Pancreas (tissue), 10 donors: Measurements from ENCODE around the gene GUCY1A1. TPM values are rescaled to one million over a fixed set of nuclear protein-coding genes. Genes with fewer than 3 reads are reported as not detected.

Source experiments
- ATAC-seq, 4 donors: fragments of 200-7000 bp; cut with Tn5 transposase; one replicate each; pipeline versions ENCODE4 v1.8.0 to v1.9.1; 2020; ENCODE audit warnings: mild to moderate bottlenecking in 4 of 4, moderate library complexity in 4 of 4
- DNase-seq, 6 donors: peaks; one replicate each; pipeline ENCODE4 v3.0.0-alpha.2; 2020
- FAIRE-seq: peaks from 2 replicates; lab custom pipeline; 2012; peaks lifted over from hg19 to GRCh38; lab: Jason Lieb, UNC
- H3K27ac ChIP-seq, 4 donors: fragments of 200-600 bp; sonication (generic); 1 replicate in 3 of 4; 2 replicates in 1 of 4; pipeline versions ENCODE4 v1.5.0 to v1.8.0; 2020
- H3K27me3 ChIP-seq, 4 donors: fragments of 200-600 bp; one replicate each; pipeline ENCODE4 v1.8.0; 2021
- H3K36me3 ChIP-seq, 3 donors: fragments of 200-600 bp; sonication (generic) in 1 of 3; one replicate each; pipeline versions ENCODE4 v1.5.0 to v1.8.0; 2020 to 2021
- H3K4me1 ChIP-seq, 3 donors: fragments of 200-600 bp; one replicate each; pipeline ENCODE4 v1.8.0; 2021
- H3K4me3 ChIP-seq, 4 donors: fragments of 200-600 bp; sonication (generic) in 2 of 4; one replicate each; pipeline versions ENCODE4 v1.5.0 to v1.8.0; 2020 to 2021
- H3K9me3 ChIP-seq, 4 donors: fragments of 200-600 bp; one replicate each; pipeline ENCODE4 v1.8.0; 2021
- CTCF ChIP-seq, 4 donors: fragments of 200-600 bp; sonication (generic) in 3 of 4; IDR thresholded peaks; one replicate each; pipeline versions ENCODE4 v1.5.0 to v1.8.0; 2021; ENCODE audit warnings: antibody characterized with exemption in 4 of 4
- WGBS, 2 donors: extraction: QIAGEN DNeasy Blood & Tissue Kit; methylation state at CpG; one replicate each; pipeline ENCODE4 v1.1.7; 2013; 5-methylcytosine and 5-hydroxymethylcytosine counted together
- intact Hi-C, 3 donors: fragments of 100-400 bp; cut with DNase I; formaldehyde crosslinking; loops; one replicate each; pipeline versions ENCODE4 v1.11.1 to v1.14.2; 2022
- polyA plus RNA-seq, 2 donors: library from polyadenylated mRNA; stranded (reverse); fragments of 200-250 nt; gene quantifications; one replicate each; pipeline ENCODE4 v1.2.3, GENCODE V29; 2013
- total RNA-seq, 6 donors: library from RNA; stranded (reverse); fragmentation: NEBNext Ultra II Directional in 4 of 6; extraction: Animal tissue kit (Norgen Biotek cat#: 25700) in 4 of 6; gene quantifications; one replicate each; pipeline versions ENCODE4 v1.2.1 to v1.2.4, GENCODE V29; 2021 to 2023
- donor health status: healthy with polysubstance abuse.
- donor health status: DM: no; HTN: no; CAD: no; lungs with moderate emphysema.
- donor health status: DM: no; HTN: no; CAD: no.
- donor health status: control.
- donor health status: control.
- donor health status: Bipolar disorder and iron deficiency.
- donor health status: DM: yes; HTN: yes; CAD: no.
- donor health status: DM: no; HTN: no; CAD: no.
- donor health status: DM: no; HTN: no; CAD: no.
- donor health status: DM: yes; HTN: yes; CAD: no.

GUCY1A1 gene
- total and polyA plus RNA-seq, 8 donors: 4.2 to 26.4 (median 11.2) TPM

DNA sequence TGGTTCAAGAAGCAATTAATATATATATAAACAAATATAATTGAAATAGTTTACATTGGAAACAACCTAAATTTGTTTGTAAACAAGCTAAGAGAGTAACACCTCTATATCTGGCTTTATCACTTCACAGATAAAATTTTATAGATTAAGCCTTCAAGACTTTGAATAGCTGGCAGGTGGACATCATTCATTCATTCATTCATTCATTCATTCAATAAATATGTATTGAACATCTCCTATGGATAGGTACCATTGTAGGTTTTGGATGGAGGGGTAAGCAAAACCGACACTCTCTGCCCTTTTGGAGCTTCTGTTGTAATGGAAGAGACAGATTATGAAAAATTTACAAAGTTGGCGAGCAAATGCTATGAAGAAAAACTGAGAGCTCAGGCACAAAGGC, 35.2 kb downstream of the GUCY1A1 start:
- no peaks in the 10 kb centered on the region for H3K36me3 ChIP-seq
- no peak overlapping the region for H3K4me3 ChIP-seq
- H3K27me3 ChIP-seq: no peaks in the 10 kb centered on the region
- ATAC-seq: no peak
- TF ChIP-seq CTCF (IDR thresholded peaks at IDR 0.05): no peak
- WGBS, 2 donors: 87 to 96% methylated on average over 2 of the region's 2 CpGs
- no peak overlapping the region for H3K27ac ChIP-seq
- no peaks in the 10 kb centered on the region for H3K9me3 ChIP-seq
- no peak for DNase-seq
- intact Hi-C loops: no loop called here
- peaks cover 6 to 27% (median 16%) of the 10 kb centered on the region in 3 donors for H3K4me1 ChIP-seq
- FAIRE-seq: no peak

- FAIRE-seq: no peak
- H3K4me3 ChIP-seq: no peak overlapping the region
- ATAC-seq: peak in 3 of 4 donors; percentile 46 to 81 (median 69)
- no peaks in the 10 kb centered on the region for H3K36me3 ChIP-seq
- 76 to 79% methylated on average over 5 of the region's 5 CpGs for WGBS, 2 donors
- no peak for DNase-seq
- peak overlapping the region in 2 of 4 donors; percentile 2 to 42 for H3K27ac ChIP-seq
- H3K4me1 ChIP-seq: peaks cover 6 to 29% (median 16%) of the 10 kb centered on the region in 3 donors
- no peak for TF ChIP-seq CTCF (IDR thresholded peaks at IDR 0.05)
- intact Hi-C loops: no loop called here
- no peaks in the 10 kb centered on the region for H3K27me3 ChIP-seq
- H3K9me3 ChIP-seq: no peaks in the 10 kb centered on the region
Observed at GRCh38 chr4:155703486-155704247, 37.0 kb downstream of the GUCY1A1 start.

GRCh38 chr4:155704841-155705404, 38.3 kb downstream of the GUCY1A1 start:
- Histone ChIP-seq H3K36me3 (no peaks in the 10 kb centered on the region), H3K27ac (peak overlapping the region in 2 of 4 donors; percentile 45 to 66), H3K4me3 (no peak overlapping the region), H3K4me1 (peaks cover 6 to 29% (median 16%) of the 10 kb centered on the region in 3 donors), H3K27me3 (no peaks in the 10 kb centered on the region), H3K9me3 (no peaks in the 10 kb centered on the region)
- no peak for TF ChIP-seq CTCF (IDR thresholded peaks at IDR 0.05)
- intact Hi-C loops: no loop called here
- FAIRE-seq (no peak), DNase-seq (no peak), ATAC-seq (no peak)
- WGBS, 2 donors: 78 to 91% methylated on average over 12 of the region's 12 CpGs

DNA sequence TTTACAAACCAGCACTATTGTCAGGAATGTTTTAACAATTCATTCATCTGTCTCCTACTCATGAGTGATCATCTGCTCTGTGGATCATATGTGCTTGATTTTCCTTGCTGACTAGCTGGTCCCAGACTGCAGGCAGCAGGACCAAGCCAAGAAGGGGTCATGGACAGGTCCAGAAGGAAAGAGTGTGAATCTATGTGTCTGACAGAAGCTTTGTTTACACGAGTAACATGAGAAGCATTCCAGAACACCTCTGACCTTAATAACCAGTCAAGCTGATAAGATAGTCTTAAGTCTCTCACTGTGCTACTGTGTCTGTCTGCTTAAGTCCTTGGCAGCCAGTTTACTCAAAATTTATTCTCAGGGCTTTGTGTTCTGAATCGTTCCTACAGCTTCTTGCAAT, 39.0 kb downstream of the GUCY1A1 start:
- ATAC-seq: peak; percentile 37 to 91 (median 78)
- WGBS, 2 donors: 3 to 7% methylated on average over 2 of the region's 2 CpGs
- Histone ChIP-seq H3K4me3 (no peak overlapping the region), H3K27me3 (no peaks in the 10 kb centered on the region), H3K4me1 (peaks cover 6 to 29% (median 16%) of the 10 kb centered on the region in 3 donors), H3K36me3 (no peaks in the 10 kb centered on the region), H3K27ac (peak overlapping the region in 2 of 4 donors; percentile 45 to 66), H3K9me3 (no peaks in the 10 kb centered on the region)
- no peak for FAIRE-seq
- intact Hi-C loops: no loop called here
- no peak for TF ChIP-seq CTCF (IDR thresholded peaks at IDR 0.05)
- DNase-seq: peak in 1 of 6 donors; percentile 46

GRCh38 chr4:155706147-155706546, 39.5 kb downstream of the GUCY1A1 start:
- Histone ChIP-seq H3K36me3 (no peaks in the 10 kb centered on the region), H3K4me1 (peaks cover 6 to 29% (median 16%) of the 10 kb centered on the region in 3 donors), H3K27me3 (no peaks in the 10 kb centered on the region), H3K9me3 (no peaks in the 10 kb centered on the region), H3K27ac (peak overlapping the region in 2 of 4 donors; percentile 45 to 66), H3K4me3 (no peak overlapping the region)
- intact Hi-C loops: no loop called here
- ATAC-seq (no peak), FAIRE-seq (no peak), DNase-seq (no peak)
- TF ChIP-seq CTCF (IDR thresholded peaks at IDR 0.05): no peak
- WGBS, 2 donors: 16 to 19% methylated on average over 2 of the region's 2 CpGs
